GM19328 (cell line): Measurements from ENCODE around the gene DLD.
"Not testable (repeated sequence)": the region's sequence is repeated elsewhere in the genome, so short reads cannot be mapped to it uniquely, and the experiment has no call there.

ENCODE experiments used
- ATAC-seq: cut with Tn5 transposase; IDR thresholded peaks from one replicate; pipeline ENCODE4 v1.9.1; 2021; ENCODE audit warnings: mild to moderate bottlenecking, moderate library complexity; ENCODE audit not compliant: unreplicated experiment

The DLD gene

DNA sequence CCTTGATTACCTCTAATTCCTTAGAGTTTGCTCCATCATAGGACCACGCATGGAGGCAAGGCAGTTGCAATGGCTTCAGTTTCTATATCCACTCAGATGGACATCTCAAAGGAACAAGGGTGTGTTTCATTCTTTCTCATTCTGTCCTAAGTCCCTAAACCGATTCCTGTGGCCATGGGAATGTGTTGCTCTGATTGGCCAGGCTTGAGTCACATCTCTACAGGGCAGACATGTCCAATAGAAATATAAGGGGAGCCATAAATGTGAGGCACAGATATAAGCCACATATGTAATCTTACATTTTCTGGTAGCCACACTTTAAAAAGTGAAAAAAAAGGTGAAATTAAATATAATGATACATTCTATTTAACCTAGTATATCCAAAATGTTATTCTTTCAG is 16.9 kb upstream of the DLD start:
- ATAC-seq = no peak

DNA sequence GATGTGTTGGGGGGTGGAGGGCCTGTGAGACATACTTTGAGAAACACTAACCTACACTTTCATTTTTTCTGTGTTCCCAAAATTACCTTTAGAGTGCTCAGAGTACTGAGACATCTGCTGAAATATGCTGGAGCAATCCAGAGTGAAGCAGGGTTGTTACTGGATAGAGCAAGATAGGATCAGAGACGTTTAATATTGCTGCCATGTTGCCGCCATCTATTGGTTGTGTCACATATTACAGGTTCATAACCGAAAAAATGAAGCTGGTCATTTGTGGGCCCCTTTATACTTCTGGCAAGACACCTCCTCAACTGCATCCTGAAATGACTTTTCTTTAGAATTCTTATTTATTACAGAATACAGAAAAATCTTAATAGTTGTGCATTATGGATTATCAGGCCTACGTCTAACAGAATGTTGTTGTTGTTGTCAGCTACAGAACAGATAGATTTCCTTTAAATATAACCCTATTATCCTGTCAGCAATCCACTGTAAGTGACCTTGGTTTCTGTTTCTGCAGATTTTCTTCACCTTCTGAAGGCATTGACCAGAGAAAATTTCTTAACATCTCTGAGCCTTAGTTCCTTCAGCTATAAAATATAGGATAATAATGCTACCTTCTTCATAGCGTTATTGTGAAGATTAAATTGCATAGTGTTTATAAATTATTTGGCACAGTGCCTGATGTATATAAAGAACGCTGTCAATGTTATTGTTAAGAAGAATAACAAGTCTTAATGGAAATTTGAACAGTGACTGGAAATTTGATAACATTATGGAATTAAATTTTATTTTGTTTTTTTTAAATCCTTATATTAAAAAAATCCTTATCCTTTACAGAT is 16.2 kb upstream of the DLD start:
- peak; percentile 59 for ATAC-seq

DNA sequence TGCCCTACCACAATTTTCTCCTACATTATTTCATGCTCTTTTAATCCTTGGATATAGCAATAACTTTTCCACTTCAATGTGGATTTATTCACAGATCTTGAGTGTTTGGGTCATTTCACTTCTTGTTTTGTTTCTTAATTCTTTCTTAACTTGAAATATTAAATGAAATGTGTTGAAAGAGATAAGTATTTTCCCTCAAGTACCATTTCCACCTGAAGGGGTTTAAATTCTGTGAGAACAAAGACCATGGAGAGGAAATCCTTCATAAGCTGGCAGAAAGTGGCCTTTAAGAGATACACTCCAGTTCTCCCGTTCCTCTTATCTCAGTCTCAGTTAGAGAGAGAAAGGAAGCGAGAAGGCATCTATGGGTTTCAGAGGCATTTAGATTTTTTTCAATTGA is 14.1 kb upstream of the DLD start:
- ATAC-seq = no peak

DNA sequence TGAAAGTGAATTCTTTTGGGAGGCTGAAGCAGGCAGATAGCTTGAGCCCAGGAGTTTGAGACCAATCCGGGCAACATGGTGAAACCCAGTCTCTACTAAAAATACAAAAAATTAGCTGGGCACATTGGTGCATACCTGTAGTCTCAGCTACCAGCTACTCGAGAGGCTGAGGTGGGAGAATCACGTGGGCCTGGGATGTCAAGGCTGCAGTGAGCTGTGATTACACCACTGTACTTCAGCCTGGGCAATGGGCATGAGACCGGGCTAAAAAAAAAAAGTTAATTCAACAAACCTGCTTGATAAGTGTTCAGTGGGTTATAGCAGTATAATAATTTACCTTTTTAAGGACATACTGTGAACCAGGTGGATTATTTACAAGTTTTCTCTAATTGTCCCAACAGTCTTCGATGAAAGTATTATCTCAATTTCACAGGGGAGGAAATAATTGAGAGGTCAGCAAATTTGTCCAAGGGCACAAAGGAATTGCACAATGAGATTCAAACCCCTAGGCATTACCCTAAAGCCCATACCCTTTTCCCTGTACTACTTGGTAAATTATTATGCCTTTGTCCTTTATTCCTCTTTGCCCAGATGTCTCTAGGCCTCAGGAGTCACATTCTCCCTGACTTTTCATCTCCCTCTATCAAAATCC is 13.1 kb upstream of the DLD start:
- ATAC-seq = no peak

DNA sequence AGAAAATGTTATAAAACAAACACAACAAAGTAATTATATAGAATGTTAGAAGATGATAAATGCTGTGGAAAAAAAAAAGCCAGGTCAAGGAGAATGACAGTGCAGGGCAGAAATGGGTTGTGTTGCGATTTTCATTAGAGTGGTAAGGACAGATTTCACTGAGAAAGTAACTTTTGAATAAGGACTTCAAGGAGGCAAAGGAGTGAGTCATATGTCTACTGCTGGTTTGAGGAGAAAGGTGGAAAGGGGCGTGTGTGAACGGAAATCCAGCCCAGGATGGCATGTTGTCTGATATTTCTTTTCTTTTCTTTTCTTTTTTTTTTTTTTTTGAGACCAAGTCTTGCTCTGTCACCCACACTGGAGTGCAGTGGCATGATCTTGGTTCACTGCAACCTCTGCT is 12.3 kb upstream of the DLD start:
- ATAC-seq = no peak

DNA sequence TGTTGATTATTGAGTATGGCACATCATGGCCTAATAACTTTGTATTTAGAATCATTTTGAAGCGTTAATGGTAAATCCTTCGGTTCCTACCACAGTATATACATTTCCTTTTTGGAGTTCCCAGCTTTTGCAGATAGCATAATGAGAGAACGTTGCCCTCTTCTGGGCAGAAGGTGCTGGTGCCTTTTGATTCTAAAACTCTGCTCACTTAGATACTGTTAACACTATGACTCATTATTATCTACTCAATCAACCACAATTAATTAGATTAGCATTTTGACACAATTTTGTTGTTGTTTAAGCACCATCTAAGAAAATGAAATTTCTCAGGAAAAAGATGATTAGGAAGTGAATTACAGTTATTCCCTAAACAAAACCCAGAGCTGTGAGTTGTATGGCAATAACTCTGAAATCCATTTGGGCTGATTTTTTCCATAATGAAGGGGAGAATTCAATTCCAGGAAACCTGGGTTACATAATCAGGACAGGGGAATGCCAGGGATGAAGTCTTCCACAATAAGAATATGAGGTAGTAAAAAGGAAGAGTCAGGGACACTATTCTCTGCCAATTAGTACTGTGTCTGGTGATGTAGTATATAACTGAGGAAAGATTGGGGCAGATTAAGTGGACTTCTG is 11.5 kb upstream of the DLD start:
- ATAC-seq = no peak

DNA sequence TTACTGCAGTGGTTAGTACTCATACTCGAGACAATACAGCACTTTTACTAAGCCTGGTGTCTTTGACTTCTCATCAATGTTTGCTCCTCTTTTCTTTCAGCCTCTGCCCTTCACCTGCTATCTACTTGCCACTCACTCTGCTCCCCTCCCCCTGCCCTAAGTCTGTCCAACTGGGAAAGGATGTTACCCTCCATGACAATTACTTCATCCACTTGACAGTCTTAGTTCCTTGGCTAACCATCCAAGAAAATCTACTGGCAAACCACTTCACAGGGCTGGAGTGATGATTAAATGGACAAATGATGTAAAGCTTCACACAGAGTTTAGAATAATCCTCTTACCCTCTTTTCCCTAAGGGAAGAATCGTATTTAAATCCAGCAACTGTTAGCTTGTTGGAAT is 8.2 kb upstream of the DLD start:
- no peak for ATAC-seq

DNA sequence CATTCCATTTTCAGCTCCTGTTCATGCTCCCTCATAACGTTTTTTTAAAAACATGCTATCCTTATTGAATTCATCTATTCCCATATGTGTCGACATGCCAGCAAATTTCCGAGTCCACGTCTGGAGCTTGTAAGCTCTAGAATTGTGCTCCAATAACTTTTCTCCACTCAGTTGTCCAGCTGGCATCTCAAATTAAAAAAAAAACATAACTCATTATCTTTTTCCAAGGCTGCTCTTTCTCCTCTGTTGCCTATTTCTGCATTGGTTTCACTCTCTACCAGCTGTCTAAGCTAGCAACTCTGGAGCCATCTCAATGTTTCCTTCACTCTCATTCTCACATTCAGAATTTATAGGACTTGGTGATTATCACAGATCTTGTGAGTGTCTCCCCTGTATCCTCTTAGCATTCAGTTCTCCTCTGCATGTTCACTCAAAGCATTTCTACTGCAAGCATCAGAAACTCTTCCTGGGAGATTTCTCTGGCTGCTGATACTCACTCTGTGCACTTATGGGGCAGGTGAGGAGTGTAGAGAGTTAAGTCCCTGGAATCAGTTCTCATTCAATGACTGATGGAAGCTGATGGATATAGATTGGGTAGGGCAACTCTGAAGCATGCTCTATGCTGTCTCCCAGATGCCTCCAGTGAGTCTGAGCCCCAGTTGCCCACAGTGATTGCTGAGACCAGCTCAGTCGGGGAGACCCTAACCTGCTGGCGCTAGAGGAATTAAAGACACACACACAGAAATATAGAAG is 6.7 kb upstream of the DLD start:
- no peak for ATAC-seq

DNA sequence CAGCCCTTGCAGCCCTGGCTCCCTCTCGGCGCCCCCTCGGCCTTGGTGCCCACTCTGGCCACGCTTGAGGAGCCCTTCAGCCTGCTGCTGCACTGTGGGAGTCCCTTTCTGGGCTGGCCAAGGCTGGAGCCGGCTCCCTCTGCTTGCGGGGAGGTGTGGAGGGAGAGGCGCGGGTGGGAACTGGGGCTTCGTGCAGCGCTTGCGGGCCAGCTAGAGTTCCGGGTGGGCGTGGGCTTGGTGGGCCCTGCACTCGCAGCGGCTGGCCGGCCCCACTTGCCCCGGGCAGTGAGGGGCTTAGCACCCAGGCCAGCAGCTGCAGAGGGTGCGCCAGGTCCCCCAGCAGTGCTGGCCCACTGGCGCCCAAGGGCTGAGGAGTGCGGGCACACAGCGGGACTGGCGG is 3.2 kb upstream of the DLD start:
- not testable (repeated sequence) for ATAC-seq

DNA sequence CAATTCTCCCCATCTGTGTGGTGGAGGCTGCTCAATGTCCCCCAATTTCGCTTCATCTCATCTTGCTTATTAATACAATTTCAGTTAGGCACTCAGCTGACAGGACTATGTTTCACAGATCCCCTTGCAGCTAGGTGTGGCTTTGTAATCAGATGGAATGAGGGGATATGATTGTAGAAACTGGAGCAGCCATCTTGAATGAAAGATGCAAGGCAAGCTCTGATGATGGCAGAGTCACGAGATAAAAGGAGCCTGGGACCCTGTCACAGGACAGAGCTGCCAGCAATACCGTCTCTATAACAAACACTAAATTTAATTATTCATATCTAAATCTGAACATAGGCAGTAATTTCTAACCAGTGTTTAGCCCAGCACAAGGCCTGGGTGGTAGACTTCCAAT is 991 bp upstream of the DLD start:
- ATAC-seq = no peak

DNA sequence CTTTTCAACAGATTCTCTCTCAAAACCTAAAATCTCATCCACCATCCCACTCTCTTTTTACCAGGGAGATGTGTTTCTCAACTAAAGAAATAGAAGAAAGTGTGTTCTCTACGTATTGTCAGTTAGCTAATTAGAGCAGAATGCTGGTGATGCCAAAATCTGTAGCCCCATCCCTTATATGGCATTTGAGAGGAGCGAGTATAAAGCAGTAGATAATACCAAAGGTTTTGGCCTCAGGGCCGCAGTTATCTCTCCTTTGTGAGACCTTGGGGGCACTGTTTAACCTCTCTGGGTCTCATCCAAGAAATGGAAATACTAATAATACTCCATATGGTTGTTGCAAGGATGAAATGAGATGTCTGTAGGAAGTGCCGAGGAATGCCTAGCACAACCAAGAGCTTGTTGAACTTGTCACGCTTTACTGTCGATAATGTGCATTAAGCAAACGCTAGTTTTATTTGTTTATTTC is 456 bp upstream of the DLD start:
- peak; percentile 8 for ATAC-seq

DNA sequence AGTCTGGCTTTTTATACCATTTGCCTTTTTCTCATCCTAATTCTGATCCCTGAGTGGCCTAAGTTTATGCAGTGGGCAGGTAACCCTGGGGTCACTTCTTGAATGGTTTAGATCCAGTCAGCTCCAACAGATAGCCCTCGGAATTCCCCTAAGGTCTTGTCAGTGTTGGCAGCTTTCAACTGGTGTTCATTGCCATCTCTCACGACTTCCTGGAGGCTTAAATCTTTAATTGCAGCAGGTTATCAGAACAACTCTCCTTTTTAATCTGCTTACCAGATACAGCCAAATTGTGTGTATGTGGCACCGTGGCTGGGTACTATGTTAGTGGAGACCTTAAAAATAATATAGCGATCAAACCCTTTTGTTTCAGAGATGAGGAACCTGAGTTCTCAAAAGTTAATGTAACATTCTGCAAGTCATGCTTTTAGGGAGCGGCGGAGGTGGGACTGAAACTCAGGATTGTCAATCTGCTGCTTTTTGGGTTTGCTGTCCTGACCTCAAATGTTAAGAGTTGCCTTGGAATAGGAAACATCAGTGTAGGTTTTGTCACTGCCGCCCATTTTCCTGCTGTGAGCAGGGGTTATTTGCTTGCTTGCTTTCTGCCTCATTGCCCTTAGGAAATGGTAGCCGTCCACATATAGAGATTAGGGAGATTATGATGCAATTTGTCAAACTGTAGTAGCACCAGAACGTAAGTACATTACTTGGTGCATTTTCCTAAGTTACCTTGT is 818 bp downstream of the DLD start:
- no peak for ATAC-seq

DNA sequence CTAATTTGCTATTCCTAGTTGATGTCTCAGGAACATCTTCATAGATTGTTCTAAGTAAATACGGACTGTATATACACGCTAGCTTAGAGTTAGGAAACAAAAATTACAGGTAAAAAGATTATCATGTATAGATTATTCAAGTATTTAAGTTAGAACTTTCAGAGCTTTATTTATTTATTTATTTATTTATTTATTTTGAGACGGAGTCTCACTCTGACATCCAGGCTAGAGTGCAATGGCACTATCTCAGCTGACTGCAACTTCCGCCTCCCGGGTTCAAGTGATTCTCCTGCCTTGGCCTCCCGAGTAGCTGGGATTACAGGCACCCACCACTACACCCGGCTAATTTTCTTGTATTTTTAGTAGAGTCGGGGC is 1.4 kb downstream of the DLD start:
- not testable (repeated sequence) for ATAC-seq

DNA sequence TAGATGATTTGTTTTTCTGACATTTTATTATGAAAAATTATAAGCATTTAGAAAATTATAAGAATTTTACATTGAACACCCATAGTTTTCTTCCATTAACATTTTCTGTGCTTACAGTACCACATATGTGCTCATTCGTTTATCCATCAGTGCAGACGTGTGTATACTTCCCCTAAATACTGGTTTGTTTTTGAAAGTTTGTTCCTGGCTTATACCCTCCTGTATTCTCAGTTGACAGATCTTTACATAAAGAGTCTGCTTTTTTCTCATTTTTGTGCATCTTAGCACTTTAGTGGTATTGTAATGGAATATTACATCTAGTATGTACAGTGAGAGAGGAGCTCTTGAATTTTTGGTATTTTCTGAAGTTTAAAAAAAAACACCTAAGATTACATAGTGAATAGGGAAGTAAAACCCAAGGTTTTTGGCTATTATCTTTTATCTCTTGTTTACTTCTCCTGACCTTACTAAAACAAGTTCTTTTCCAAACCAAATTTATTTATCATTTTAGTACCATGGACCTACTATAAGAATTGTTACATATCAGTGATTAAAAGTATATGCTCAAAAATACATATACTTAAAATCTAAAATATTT is 8.1 kb downstream of the DLD start:
- ATAC-seq = no peak

DNA sequence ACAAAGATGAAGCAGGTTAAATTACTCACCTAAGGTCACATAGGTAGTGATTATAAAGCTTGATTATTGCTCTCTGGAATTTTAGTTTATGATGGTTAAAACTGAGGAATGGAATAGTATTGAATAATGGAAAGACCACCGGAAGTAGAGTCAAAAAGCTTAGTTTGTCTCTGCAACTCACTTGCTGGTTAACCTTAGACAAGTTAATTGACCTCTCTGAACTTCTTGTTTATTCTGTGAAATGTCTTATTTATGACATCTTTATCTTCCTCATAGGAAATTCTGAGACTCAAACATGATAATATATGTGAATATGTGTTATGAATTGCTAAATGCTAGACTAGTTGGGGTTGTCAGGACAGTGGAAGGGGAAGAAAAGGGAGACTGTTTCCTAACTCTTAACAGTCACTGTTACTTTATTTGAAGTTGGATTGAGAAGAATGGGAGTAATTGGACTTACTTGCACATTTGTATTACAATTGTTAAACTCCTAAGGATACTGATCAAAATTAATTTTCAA is 9.6 kb downstream of the DLD start:
- ATAC-seq = no peak

DNA sequence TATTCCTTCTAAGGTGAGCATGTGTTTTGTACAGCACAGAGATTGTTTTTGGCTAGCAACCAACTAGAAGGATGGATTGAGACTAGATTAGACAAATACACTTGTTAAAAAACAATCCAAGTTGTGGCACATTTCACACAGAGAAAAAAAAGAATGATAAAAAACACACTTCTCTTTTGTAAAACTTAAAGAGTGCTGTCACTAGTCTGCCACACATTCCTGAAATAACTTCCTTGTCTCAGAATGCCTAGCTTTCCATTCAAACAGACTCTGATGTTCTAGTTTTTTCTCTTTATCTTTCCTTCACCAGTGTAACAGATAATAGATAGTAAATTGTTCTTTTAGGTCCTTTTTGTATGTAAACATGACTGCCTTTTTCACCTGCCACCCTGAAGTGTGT is 11.4 kb downstream of the DLD start:
- no peak for ATAC-seq

DNA sequence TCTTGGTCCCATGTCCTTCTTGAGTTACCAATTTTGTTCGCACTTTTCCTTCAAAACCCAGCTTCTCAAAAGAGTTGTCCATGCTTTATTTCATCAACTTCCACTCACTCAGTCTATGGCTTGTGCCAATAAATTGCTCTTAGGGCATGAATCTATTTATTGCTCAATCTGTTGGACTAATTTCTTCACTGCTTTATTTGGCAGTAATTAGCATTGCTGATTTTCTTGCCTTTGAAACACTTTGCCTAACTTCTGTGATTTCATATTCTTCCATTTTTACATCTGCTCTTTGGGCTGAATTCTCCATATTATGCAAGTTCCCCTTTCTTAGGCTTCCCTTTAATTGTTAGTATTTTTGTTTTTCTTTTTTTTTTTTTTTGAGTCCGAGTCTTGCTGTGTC is 16.8 kb downstream of the DLD start:
- no peak for ATAC-seq

DNA sequence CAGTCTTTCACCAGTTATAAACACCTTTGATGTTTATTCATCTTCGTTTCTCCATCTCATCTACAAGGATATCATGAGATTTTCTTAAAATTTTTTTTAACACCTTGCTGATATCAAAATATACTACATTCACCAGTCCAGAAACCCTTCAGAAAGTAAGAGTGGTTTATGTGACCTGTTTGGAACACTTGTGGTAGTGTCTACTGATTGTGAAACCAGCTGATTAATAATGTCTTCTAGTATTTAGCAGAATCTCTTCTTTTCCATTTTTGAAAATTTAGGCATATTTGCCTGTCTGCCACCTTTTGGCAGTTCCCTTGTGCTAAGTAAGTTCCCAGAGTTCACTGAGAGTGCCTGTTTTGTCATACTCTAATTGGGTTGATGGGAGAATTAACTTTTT is 18.5 kb downstream of the DLD start:
- no peak for ATAC-seq

DNA sequence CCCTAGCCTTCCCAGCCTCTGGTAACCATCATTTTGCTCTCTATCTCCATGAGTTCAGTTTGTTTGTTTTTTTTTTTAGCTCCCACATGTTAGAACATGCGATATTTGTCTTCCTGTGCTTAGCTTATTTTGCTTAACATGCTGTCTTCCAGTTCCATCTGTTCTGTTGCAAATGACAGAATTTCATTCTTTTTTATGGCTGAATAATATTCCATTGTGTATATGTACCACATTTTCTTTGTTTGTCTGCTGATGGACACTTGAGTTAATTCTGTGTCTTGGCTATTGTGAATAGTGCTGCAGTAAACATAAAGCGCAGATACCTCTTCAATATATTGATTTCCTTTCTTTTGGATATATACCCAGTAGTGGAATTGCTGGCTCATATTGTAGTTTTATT is 21.0 kb downstream of the DLD start:
- no peak for ATAC-seq

DNA sequence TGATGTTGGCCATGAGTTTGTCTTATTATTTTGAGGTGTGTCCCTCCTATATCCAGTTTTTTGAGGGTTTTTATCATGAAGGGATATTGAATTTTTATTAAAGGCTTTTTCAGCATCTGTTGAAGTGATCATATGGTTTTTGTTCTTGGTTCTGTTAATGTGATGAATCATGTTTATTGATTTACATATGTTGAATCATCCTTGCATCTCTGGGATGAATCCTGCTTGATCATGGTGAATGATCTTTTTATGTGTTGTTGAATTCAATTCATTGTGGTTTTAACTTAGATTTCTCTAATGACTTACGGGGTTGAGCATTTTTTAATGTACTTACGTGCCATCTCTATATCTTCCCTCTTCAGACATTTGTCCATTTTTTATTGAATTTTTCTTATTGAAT is 22.9 kb downstream of the DLD start:
- no peak for ATAC-seq
